Upper lobe of left lung (tissue), 4 donors: ENCODE data around the gene SH2B3.

Experiments
- EP300 ChIP-seq, 4 donors: sonication (generic); formaldehyde crosslinking; IDR thresholded peaks; one replicate each; pipeline ENCODE4 v1.5.1; 2017; ENCODE audit warnings: antibody characterized with exemption in 4 of 4, control low read depth in 2 of 4
- POLR2A ChIP-seq, 4 donors: fragments of 450-650 bp; IDR thresholded peaks; one replicate each; pipeline ENCODE4 v1.5.1; 2016 to 2017; ENCODE audit warnings: antibody characterized with exemption in 4 of 4, mild to moderate bottlenecking in 2 of 4
- POLR2AphosphoS5 ChIP-seq, 2 donors: sonication (generic); formaldehyde crosslinking; IDR thresholded peaks; one replicate each; pipeline ENCODE4 v1.5.1; 2017; ENCODE audit warnings: antibody characterized with exemption in 2 of 2
- TF ChIP-seq, protein P1 (sequence below), 6 experiments: fragments of 450-650 bp in 4 of 6; fragments of 200-600 bp in 2 of 6; sonication (generic) in 2 of 6; IDR thresholded peaks; one replicate each; pipeline ENCODE4 v1.5.1; 2016 to 2019; ENCODE audit warnings: antibody characterized with exemption in 6 of 6

DNA sequence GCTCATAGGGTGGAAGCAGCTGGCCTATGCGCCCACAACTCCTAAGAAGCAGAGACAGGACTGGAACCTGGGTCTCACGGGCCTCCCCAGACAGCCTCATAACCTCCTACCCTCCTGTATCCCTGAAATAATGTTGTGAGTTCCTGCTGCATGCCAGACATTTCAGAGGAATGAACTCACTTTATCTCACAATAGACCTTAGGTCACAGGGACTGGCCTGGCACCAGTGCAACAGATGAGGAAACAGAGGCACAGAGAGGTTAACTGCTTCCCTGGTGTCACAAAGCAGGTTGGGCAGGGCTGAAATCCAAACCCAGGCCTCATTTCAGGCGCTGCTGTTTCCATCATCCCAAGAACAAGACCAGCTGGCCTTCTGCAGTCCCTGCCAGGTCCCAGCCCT, 42.1 kb upstream of the SH2B3 start:
- TF ChIP-seq POLR2AphosphoS5 (IDR thresholded peaks at IDR 0.05) (no peak), POLR2A (IDR thresholded peaks at IDR 0.05) (no peak), EP300 (IDR thresholded peaks at IDR 0.05) (no peak)
- TF ChIP-seq, protein P1, sequence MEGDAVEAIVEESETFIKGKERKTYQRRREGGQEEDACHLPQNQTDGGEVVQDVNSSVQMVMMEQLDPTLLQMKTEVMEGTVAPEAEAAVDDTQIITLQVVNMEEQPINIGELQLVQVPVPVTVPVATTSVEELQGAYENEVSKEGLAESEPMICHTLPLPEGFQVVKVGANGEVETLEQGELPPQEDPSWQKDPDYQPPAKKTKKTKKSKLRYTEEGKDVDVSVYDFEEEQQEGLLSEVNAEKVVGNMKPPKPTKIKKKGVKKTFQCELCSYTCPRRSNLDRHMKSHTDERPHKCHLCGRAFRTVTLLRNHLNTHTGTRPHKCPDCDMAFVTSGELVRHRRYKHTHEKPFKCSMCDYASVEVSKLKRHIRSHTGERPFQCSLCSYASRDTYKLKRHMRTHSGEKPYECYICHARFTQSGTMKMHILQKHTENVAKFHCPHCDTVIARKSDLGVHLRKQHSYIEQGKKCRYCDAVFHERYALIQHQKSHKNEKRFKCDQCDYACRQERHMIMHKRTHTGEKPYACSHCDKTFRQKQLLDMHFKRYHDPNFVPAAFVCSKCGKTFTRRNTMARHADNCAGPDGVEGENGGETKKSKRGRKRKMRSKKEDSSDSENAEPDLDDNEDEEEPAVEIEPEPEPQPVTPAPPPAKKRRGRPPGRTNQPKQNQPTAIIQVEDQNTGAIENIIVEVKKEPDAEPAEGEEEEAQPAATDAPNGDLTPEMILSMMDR (IDR thresholded peaks at IDR 0.05) = no peak
